IMR-90 (cell line): ENCODE results near the gene RFPL2.

Source experiments
- FOS ChIP-seq: fragments of 150-350 bp; IDR thresholded peaks from 2 replicates; pipeline ENCODE4 v1.6.1; 2016; ENCODE audit warnings: low read depth, low read length
- MAZ ChIP-seq: IDR thresholded peaks from 2 replicates; pipeline ENCODE4 v1.6.1; 2012; ENCODE audit warnings: low read depth, mild to moderate bottlenecking, low read length, improper control_type of control experiment, moderate library complexity, borderline replicate concordance
- MXI1 ChIP-seq: IDR thresholded peaks from 2 replicates; pipeline ENCODE4 v1.6.1; 2012; ENCODE audit warnings: low read depth, mild to moderate bottlenecking, low read length, moderate library complexity, borderline replicate concordance
- POLR2A ChIP-seq: IDR thresholded peaks from 2 replicates; pipeline ENCODE4 v1.6.1; 2012; ENCODE audit warnings: mild to moderate bottlenecking, low read depth, low read length
- RFX5 ChIP-seq: IDR thresholded peaks from 2 replicates; pipeline ENCODE4 v1.8.0; 2012; ENCODE audit warnings: low read depth, mild to moderate bottlenecking, low read length, moderate library complexity
- SMC3 ChIP-seq: fragments of 150-350 bp; IDR thresholded peaks from 2 replicates; pipeline ENCODE4 v1.6.1; 2016; ENCODE audit warnings: low read depth, mild to moderate bottlenecking, antibody characterized with exemption, low read length, moderate library complexity
- TF ChIP-seq, protein P1 (sequence below): conservative IDR thresholded peaks from 2 replicates; pipeline ENCODE4 v1.5.1; 2012; ENCODE audit warnings: mild to moderate bottlenecking, low read depth, low read length, improper control_type of control experiment
- TF ChIP-seq, protein P2 (sequence below): fragments of 150-350 bp; IDR thresholded peaks from 2 replicates; pipeline ENCODE4 v1.6.1; 2017; ENCODE audit warnings: mild to moderate bottlenecking, antibody characterized with exemption, low read length, low read depth

DNA sequence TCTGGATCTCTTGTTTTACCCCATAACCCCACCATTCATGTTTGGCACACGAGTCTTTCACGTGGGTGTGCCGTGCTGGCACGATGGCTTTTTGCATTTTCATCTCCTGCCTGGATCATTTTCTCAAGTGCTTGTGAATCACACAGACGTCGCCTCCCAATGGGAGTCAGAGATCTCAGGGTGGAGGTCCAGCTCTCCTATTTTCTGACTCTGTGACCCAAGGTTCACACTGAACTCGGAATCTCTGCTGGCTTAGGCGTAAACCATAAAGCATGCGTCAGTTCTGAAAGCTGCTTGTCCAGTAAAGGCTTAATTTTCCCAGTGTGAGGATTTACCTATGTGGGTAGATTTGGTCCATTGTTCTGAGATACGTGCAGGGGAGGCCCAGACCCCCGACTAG, 29.8 kb downstream of the RFPL2 start:
- TF ChIP-seq, protein P1, sequence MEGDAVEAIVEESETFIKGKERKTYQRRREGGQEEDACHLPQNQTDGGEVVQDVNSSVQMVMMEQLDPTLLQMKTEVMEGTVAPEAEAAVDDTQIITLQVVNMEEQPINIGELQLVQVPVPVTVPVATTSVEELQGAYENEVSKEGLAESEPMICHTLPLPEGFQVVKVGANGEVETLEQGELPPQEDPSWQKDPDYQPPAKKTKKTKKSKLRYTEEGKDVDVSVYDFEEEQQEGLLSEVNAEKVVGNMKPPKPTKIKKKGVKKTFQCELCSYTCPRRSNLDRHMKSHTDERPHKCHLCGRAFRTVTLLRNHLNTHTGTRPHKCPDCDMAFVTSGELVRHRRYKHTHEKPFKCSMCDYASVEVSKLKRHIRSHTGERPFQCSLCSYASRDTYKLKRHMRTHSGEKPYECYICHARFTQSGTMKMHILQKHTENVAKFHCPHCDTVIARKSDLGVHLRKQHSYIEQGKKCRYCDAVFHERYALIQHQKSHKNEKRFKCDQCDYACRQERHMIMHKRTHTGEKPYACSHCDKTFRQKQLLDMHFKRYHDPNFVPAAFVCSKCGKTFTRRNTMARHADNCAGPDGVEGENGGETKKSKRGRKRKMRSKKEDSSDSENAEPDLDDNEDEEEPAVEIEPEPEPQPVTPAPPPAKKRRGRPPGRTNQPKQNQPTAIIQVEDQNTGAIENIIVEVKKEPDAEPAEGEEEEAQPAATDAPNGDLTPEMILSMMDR = no peak
- TF ChIP-seq POLR2A (no peak), FOS (no peak), MXI1 (no peak), RFX5 (no peak), MAZ (no peak), SMC3 (no peak)
- TF ChIP-seq, protein P2, sequence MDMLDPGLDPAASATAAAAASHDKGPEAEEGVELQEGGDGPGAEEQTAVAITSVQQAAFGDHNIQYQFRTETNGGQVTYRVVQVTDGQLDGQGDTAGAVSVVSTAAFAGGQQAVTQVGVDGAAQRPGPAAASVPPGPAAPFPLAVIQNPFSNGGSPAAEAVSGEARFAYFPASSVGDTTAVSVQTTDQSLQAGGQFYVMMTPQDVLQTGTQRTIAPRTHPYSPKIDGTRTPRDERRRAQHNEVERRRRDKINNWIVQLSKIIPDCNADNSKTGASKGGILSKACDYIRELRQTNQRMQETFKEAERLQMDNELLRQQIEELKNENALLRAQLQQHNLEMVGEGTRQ = no peak
